ENCODE results near the gene EID1. TPM values are rescaled to one million over a fixed set of nuclear protein-coding genes. Genes with fewer than 3 reads are reported as not detected.
"Not testable (repeated sequence)": the region's sequence is repeated elsewhere in the genome, so short reads cannot be mapped to it uniquely, and the experiment has no call there.

The EID1 gene
- 85.5 and 88.7 TPM in 2 replicates for total RNA-seq (2014; rRNA removed; shearing (Covaris generic))

- peak within 1 kb of the TSS; percentile 70 for H3K4me3 ChIP-seq (ENCODE audit: insufficient read depth, low read depth, low read length)
- peak; percentile 87 for DNase-seq
- H3K36me3 ChIP-seq (replicated peaks; ENCODE audit: control insufficient read depth, insufficient read depth, low read length) = no peaks in the 10 kb centered on the region
- H3K27me3 ChIP-seq (ENCODE audit: control insufficient read depth, insufficient read depth, low read length) = peaks cover 2% of the 10 kb centered on the region; the same call in 1 of the 2 replicates
Measured at GRCh38 chr15:48877630-48878595, at the start of gene EID1. Gene EID1, plus strand, starts transcription at chr15:48878134. Its CDS starts 43 bp downstream, at chr15:48878177.

- Histone ChIP-seq H3K4me3 (ENCODE audit: insufficient read depth, low read depth, low read length) (no peak overlapping the region), H3K36me3 (replicated peaks; ENCODE audit: control insufficient read depth, insufficient read depth, low read length) (no peaks in the 10 kb centered on the region), H3K27me3 (ENCODE audit: control insufficient read depth, insufficient read depth, low read length) (no peaks in the 10 kb centered on the region)
- no peak for DNase-seq
Measured at GRCh38 chr15:48828471-48828870, 49.5 kb upstream of the EID1 start.

GRCh38 chr15:48828906-48829305 lies 49.0 kb upstream of the EID1 start:
- Histone ChIP-seq H3K36me3 (replicated peaks; ENCODE audit: control insufficient read depth, insufficient read depth, low read length) (no peaks in the 10 kb centered on the region), H3K27me3 (ENCODE audit: control insufficient read depth, insufficient read depth, low read length) (no peaks in the 10 kb centered on the region), H3K4me3 (ENCODE audit: insufficient read depth, low read depth, low read length) (no peak overlapping the region)
- DNase-seq = no peak

GRCh38 chr15:48832648-48833047 lies 45.3 kb upstream of the EID1 start:
- no peak for DNase-seq
- no peaks in the 10 kb centered on the region for H3K36me3 ChIP-seq (replicated peaks; ENCODE audit: control insufficient read depth, insufficient read depth, low read length)
- H3K4me3 ChIP-seq (ENCODE audit: insufficient read depth, low read depth, low read length) = no peak overlapping the region
- H3K27me3 ChIP-seq (ENCODE audit: control insufficient read depth, insufficient read depth, low read length) = no peaks in the 10 kb centered on the region

GRCh38 chr15:48833526-48834239 lies 44.3 kb upstream of the EID1 start:
- Histone ChIP-seq H3K4me3 (ENCODE audit: insufficient read depth, low read depth, low read length) (no peak overlapping the region), H3K36me3 (replicated peaks; ENCODE audit: control insufficient read depth, insufficient read depth, low read length) (no peaks in the 10 kb centered on the region), H3K27me3 (ENCODE audit: control insufficient read depth, insufficient read depth, low read length) (no peaks in the 10 kb centered on the region)
- no peak for DNase-seq

GRCh38 chr15:48834756-48835155 lies 43.2 kb upstream of the EID1 start:
- no peak overlapping the region for H3K4me3 ChIP-seq (ENCODE audit: insufficient read depth, low read depth, low read length)
- no peak for DNase-seq
- no peaks in the 10 kb centered on the region for H3K27me3 ChIP-seq (ENCODE audit: control insufficient read depth, insufficient read depth, low read length)
- H3K36me3 ChIP-seq (replicated peaks; ENCODE audit: control insufficient read depth, insufficient read depth, low read length) = no peaks in the 10 kb centered on the region

GRCh38 chr15:48842501-48842900 lies 35.4 kb upstream of the EID1 start:
- H3K36me3 ChIP-seq (replicated peaks; ENCODE audit: control insufficient read depth, insufficient read depth, low read length) = no peaks in the 10 kb centered on the region
- no peak overlapping the region for H3K4me3 ChIP-seq (ENCODE audit: insufficient read depth, low read depth, low read length)
- no peaks in the 10 kb centered on the region for H3K27me3 ChIP-seq (ENCODE audit: control insufficient read depth, insufficient read depth, low read length)
- DNase-seq = no peak

- DNase-seq = no peak
- Histone ChIP-seq H3K4me3 (ENCODE audit: insufficient read depth, low read depth, low read length) (no peak overlapping the region), H3K27me3 (ENCODE audit: control insufficient read depth, insufficient read depth, low read length) (no peaks in the 10 kb centered on the region), H3K36me3 (replicated peaks; ENCODE audit: control insufficient read depth, insufficient read depth, low read length) (no peaks in the 10 kb centered on the region)
Measured at GRCh38 chr15:48845123-48845522, 32.8 kb upstream of the EID1 start.

GRCh38 chr15:48850648-48851047 lies 27.3 kb upstream of the EID1 start:
- Histone ChIP-seq H3K4me3 (ENCODE audit: insufficient read depth, low read depth, low read length) (no peak overlapping the region), H3K36me3 (replicated peaks; ENCODE audit: control insufficient read depth, insufficient read depth, low read length) (no peaks in the 10 kb centered on the region), H3K27me3 (ENCODE audit: control insufficient read depth, insufficient read depth, low read length) (no peaks in the 10 kb centered on the region)
- no peak for DNase-seq

- no peaks in the 10 kb centered on the region for H3K36me3 ChIP-seq (replicated peaks; ENCODE audit: control insufficient read depth, insufficient read depth, low read length)
- DNase-seq = no peak
- H3K27me3 ChIP-seq (ENCODE audit: control insufficient read depth, insufficient read depth, low read length) = no peaks in the 10 kb centered on the region
- H3K4me3 ChIP-seq (ENCODE audit: insufficient read depth, low read depth, low read length) = no peak overlapping the region
Measured at GRCh38 chr15:48851956-48852355, 26.0 kb upstream of the EID1 start.

- DNase-seq; H3K4me3 ChIP-seq (ENCODE audit: insufficient read depth, low read depth, low read length); H3K36me3 ChIP-seq (replicated peaks; ENCODE audit: control insufficient read depth, insufficient read depth, low read length); H3K27me3 ChIP-seq (ENCODE audit: control insufficient read depth, insufficient read depth, low read length): not testable (repeated sequence)
Measured at GRCh38 chr15:48854434-48854833, 23.5 kb upstream of the EID1 start.

- DNase-seq = peak; percentile 35
- H3K4me3 ChIP-seq (ENCODE audit: insufficient read depth, low read depth, low read length) = no peak overlapping the region
- no peaks in the 10 kb centered on the region for H3K27me3 ChIP-seq (ENCODE audit: control insufficient read depth, insufficient read depth, low read length)
- no peaks in the 10 kb centered on the region for H3K36me3 ChIP-seq (replicated peaks; ENCODE audit: control insufficient read depth, insufficient read depth, low read length)
Measured at GRCh38 chr15:48855501-48856440, 22.2 kb upstream of the EID1 start.

GRCh38 chr15:48856942-48857341 lies 21.0 kb upstream of the EID1 start:
- Histone ChIP-seq H3K27me3 (ENCODE audit: control insufficient read depth, insufficient read depth, low read length) (no peaks in the 10 kb centered on the region), H3K4me3 (ENCODE audit: insufficient read depth, low read depth, low read length) (no peak overlapping the region), H3K36me3 (replicated peaks; ENCODE audit: control insufficient read depth, insufficient read depth, low read length) (no peaks in the 10 kb centered on the region)
- peak; percentile 25 for DNase-seq

- Histone ChIP-seq H3K36me3 (replicated peaks; ENCODE audit: control insufficient read depth, insufficient read depth, low read length) (no peaks in the 10 kb centered on the region), H3K27me3 (ENCODE audit: control insufficient read depth, insufficient read depth, low read length) (no peaks in the 10 kb centered on the region), H3K4me3 (ENCODE audit: insufficient read depth, low read depth, low read length) (no peak overlapping the region)
- no peak for DNase-seq
Measured at GRCh38 chr15:48858401-48858800, 19.5 kb upstream of the EID1 start.

Data from H7 (cell line).